Measurements from ENCODE around the gene TMF1.

The TMF1 gene

GRCh38 chr3:69005071-69005790 is 46.9 kb downstream of the TMF1 start:
- TF ChIP-seq CTCF (IDR thresholded peaks at IDR 0.05; ENCODE audit: low read depth, low read length) = no peak

GRCh38 chr3:69004138-69004537 is 48.0 kb downstream of the TMF1 start:
- TF ChIP-seq CTCF (IDR thresholded peaks at IDR 0.05; ENCODE audit: low read depth, low read length) = no peak
- no peak for DNase-seq (ENCODE audit: extremely low read depth, low read depth)

More at GRCh38 chr3:69005071-69005790, 46.9 kb downstream of the TMF1 start:
- DNase-seq (ENCODE audit: extremely low read depth, low read depth) = no peak

GRCh38 chr3:68999605-69000004 is 52.5 kb downstream of the TMF1 start:
- TF ChIP-seq CTCF (IDR thresholded peaks at IDR 0.05; ENCODE audit: low read depth, low read length) = no peak
- DNase-seq (ENCODE audit: extremely low read depth, low read depth) = no peak

GRCh38 chr3:68999158-68999557 is 53.0 kb downstream of the TMF1 start:
- DNase-seq (ENCODE audit: extremely low read depth, low read depth) = no peak
- no peak for TF ChIP-seq CTCF (IDR thresholded peaks at IDR 0.05; ENCODE audit: low read depth, low read length)

GRCh38 chr3:68997887-68998286 is 54.2 kb downstream of the TMF1 start:
- no peak for TF ChIP-seq CTCF (IDR thresholded peaks at IDR 0.05; ENCODE audit: low read depth, low read length)
- no peak for DNase-seq (ENCODE audit: extremely low read depth, low read depth)

GRCh38 chr3:68996356-68996995 is 55.7 kb downstream of the TMF1 start:
- TF ChIP-seq CTCF (IDR thresholded peaks at IDR 0.05; ENCODE audit: low read depth, low read length) = no peak
- no peak for DNase-seq (ENCODE audit: extremely low read depth, low read depth)

- TF ChIP-seq CTCF (IDR thresholded peaks at IDR 0.05; ENCODE audit: low read depth, low read length) = no peak
Measured at GRCh38 chr3:68988740-68989139, 63.4 kb downstream of the TMF1 start.

More at GRCh38 chr3:68988740-68989139, 63.4 kb downstream of the TMF1 start:
- DNase-seq (ENCODE audit: extremely low read depth, low read depth) = peak; percentile 57
